GM12878 (cell line): ENCODE measurements around the gene FFAR1. TPM values are rescaled to one million over a fixed set of nuclear protein-coding genes. Genes with fewer than 3 reads are reported as not detected.

Experiments
- ATAC-seq: fragments of 200-7000 bp; cut with Tn5 transposase; 3 replicates; pipeline ENCODE4 v1.9.1; 2020; ENCODE audit warnings: mild to moderate bottlenecking, moderate library complexity
- BruUV-seq: library from RNA; stranded (reverse); fragments of 400-500 nt; replicated peaks from 2 replicates; lab custom pipeline; 2021; lab: Mats Ljungman, UMichigan
- CTCF ChIA-PET: fragments of 300-600 bp; sonication (Branson Sonifier 250); formaldehyde crosslinking; extraction: SDS; loops from one replicate; lab custom pipeline; 2021; ENCODE audit warnings: inconsistent platforms; lab: Yijun Ruan, JAX
- POLR2A ChIA-PET: fragments of 350-600 bp; formaldehyde crosslinking; extraction: SDS; loops from one replicate; lab custom pipeline; 2021; ENCODE audit warnings: inconsistent platforms; lab: Charles Lee
- RAD21 ChIA-PET: fragments of 300-600 bp; sonication (Branson Sonifier 250); formaldehyde crosslinking; loops from one replicate; lab custom pipeline; 2023; ENCODE audit warnings: antibody characterized with exemption; ENCODE audit not compliant: unreplicated experiment; lab: Charles Lee
- SMC1A ChIA-PET: fragments of 300-600 bp; sonication (Branson Sonifier 250); formaldehyde crosslinking; loops from one replicate; lab custom pipeline; 2023; ENCODE audit not compliant: unreplicated experiment, uncharacterized antibody; lab: Charles Lee
- DNase-seq: peaks from one replicate; pipeline ENCODE4 v3.0.0-alpha.2; 2011; ENCODE audit warnings: low read depth, low spot score
- FAIRE-seq: peaks from 3 replicates; lab custom pipeline; 2011; peaks lifted over from hg19 to GRCh38; lab: Jason Lieb, UNC
- H2AFZ ChIP-seq: 2 replicates; pipeline ENCODE4 v1.6.0; 2011; ENCODE audit warnings: low read depth, low read length, control low read depth; ENCODE audit not compliant: control insufficient read depth
- H3K27ac ChIP-seq: 2 replicates; pipeline ENCODE4 v1.5.1; 2011; ENCODE audit warnings: control low read depth; ENCODE audit not compliant: control insufficient read depth, insufficient read depth
- H3K27me3 ChIP-seq, 2 experiments: replicated peaks in 1 of 2; 2 replicates each; pipeline versions ENCODE4 v1.6.0 to v1.6.1; 2011; ENCODE audit warnings: low read length in 1 of 2; ENCODE audit not compliant: control insufficient read depth in 2 of 2, insufficient read depth in 2 of 2
- H3K36me3 ChIP-seq, 2 experiments: 2 replicates each; pipeline ENCODE4 v1.5.1; 2011; ENCODE audit warnings: low read length in 1 of 2; ENCODE audit not compliant: control insufficient read depth in 2 of 2, insufficient read depth in 2 of 2
- H3K4me1 ChIP-seq: 2 replicates; pipeline ENCODE4 v1.6.1; 2011; ENCODE audit warnings: mild to moderate bottlenecking, low read length, moderate library complexity, mixed read lengths; ENCODE audit not compliant: control insufficient read depth, insufficient read depth
- H3K4me2 ChIP-seq: 2 replicates; pipeline ENCODE4 v1.6.0; 2011; ENCODE audit warnings: control low read depth; ENCODE audit not compliant: control insufficient read depth, insufficient read depth
- H3K4me3 ChIP-seq: fragments of 200-600 bp; sonication (generic); 2 replicates; pipeline ENCODE4 v1.5.1; 2016
- H3K79me2 ChIP-seq: 2 replicates; pipeline ENCODE4 v1.6.0; 2011; ENCODE audit warnings: low read length; ENCODE audit not compliant: control insufficient read depth, insufficient read depth
- H3K9ac ChIP-seq: 2 replicates; pipeline ENCODE4 v1.8.0; 2011; ENCODE audit warnings: low read length, control low read depth, mixed read lengths; ENCODE audit not compliant: control insufficient read depth, insufficient read depth
- H3K9me3 ChIP-seq: replicated peaks from 3 replicates; pipeline ENCODE4 v1.5.1; 2011; ENCODE audit warnings: mild to moderate bottlenecking, low read length; ENCODE audit not compliant: control insufficient read depth, insufficient read depth
- H4K20me1 ChIP-seq: 2 replicates; pipeline ENCODE4 v1.6.0; 2011; ENCODE audit not compliant: control insufficient read depth, insufficient read depth
- BMI1 ChIP-seq: fragments of 450-650 bp; IDR thresholded peaks from 2 replicates; pipeline ENCODE4 v1.6.1; 2016; ENCODE audit warnings: mild to moderate bottlenecking, moderate library complexity, borderline replicate concordance
- GATAD2B ChIP-seq: fragments of 450-650 bp; conservative IDR thresholded peaks from 2 replicates; pipeline ENCODE4 v1.6.1; 2017; ENCODE audit warnings: low read depth, mild to moderate bottlenecking, moderate library complexity
- PKNOX1 ChIP-seq: fragments of 450-650 bp; IDR thresholded peaks from 2 replicates; pipeline ENCODE4 v1.6.1; 2016; ENCODE audit warnings: mild to moderate bottlenecking
- POLR2AphosphoS5 ChIP-seq: IDR thresholded peaks from 2 replicates; pipeline ENCODE4 v1.6.1; 2011; ENCODE audit warnings: mild to moderate bottlenecking, low read length, inconsistent platforms
- RELB ChIP-seq: fragments of 450-650 bp; IDR thresholded peaks from 2 replicates; pipeline ENCODE4 v1.6.1; 2017; ENCODE audit warnings: low read depth, mild to moderate bottlenecking, moderate library complexity
- SIX5 ChIP-seq: IDR thresholded peaks from 2 replicates; pipeline ENCODE4 v1.6.1; 2011; ENCODE audit warnings: mild to moderate bottlenecking, low read depth, low read length, moderate library complexity; ENCODE audit not compliant: severe bottlenecking
- YY1 ChIP-seq: IDR thresholded peaks from 2 replicates; pipeline ENCODE4 v1.6.1; 2011; ENCODE audit warnings: low read depth, mild to moderate bottlenecking, low read length
- ZNF622 ChIP-seq: fragments of 450-650 bp; IDR thresholded peaks from 2 replicates; pipeline ENCODE4 v1.6.1; 2017; ENCODE audit warnings: mild to moderate bottlenecking, inconsistent platforms
- ZNF687 ChIP-seq: fragments of 450-650 bp; IDR thresholded peaks from 2 replicates; pipeline ENCODE4 v1.6.1; 2017; ENCODE audit warnings: mild to moderate bottlenecking, moderate library complexity
- WGBS: methylation state at CpG from one replicate; pipeline ENCODE4 v1.1.6; 2016; ENCODE audit warnings: low lambda C conversion rate; ENCODE audit not compliant: insufficient replicate concordance, insufficient coverage; ENCODE audit errors: missing lambda C conversion rate; 5-methylcytosine and 5-hydroxymethylcytosine counted together
- in situ Hi-C: fragments of 300-500 bp; cut with MboI; formaldehyde crosslinking; loops from 9 replicates; pipeline ENCODE4 v1.14.3; 2018; ENCODE audit warnings: mixed read lengths
- intact Hi-C: fragments of 100-400 bp; cut with micrococcal nuclease; formaldehyde crosslinking; loops from one replicate; pipeline ENCODE4 v1.14.2; 2022; ENCODE audit not compliant: unreplicated experiment
- polyA plus RNA-seq, 11 experiments: library from polyadenylated mRNA; depleted of rRNA in 4 of 11; unstranded in 6 of 11; stranded (reverse) in 5 of 11; fragments of >200 nt; fragmentation: Nextera tagmentation in 4 of 11; fragmentation: Illumina TruSeq in 1 of 11; extraction: Ambion mirVana in 4 of 11; extraction: Trizol in 1 of 11; gene quantifications; 1 replicate in 1 of 11; 2 replicates in 10 of 11; pipeline versions ENCODE4 v1.2.1 to v1.2.3, GENCODE V29; 2011 to 2016; ENCODE audit warnings: inconsistent platforms in 2 of 11, missing spikeins in 2 of 11, low read depth in 1 of 11
- total RNA-seq, 4 experiments: library from RNA; depleted of rRNA in 3 of 4; stranded (reverse); fragments of >200 nt in 3 of 4; fragmentation: Illumina TruSeq in 1 of 4; extraction: Trizol in 1 of 4; gene quantifications; 2 replicates each; pipeline versions ENCODE4 v1.2.1 to v1.2.3, GENCODE V29; 2013 to 2021

The FFAR1 gene
- total and polyA plus RNA-seq, 10 of the 15 experiments (the other 5 are each of a cell fraction or from before 2014, with no cell fraction given), result 0.05 to 0.62 (median 0.14) TPM; not detected in 2

- no peak overlapping the region for H3K27ac ChIP-seq
- intact Hi-C loops, result no loop called here
- ChIA-PET RAD21 (interaction anchor here (1.1 kb wide), 1 partner anchor 11 kb away, joined by 3 read pairs; the partner anchor contains the start of gene CD22), SMC1A (interaction anchor here (1.0 to 1.4 kb wide), 2 partner anchors 9 to 13 kb away, joined by 3 to 5 read pairs; no protein-coding TSS in a partner anchor), CTCF (interaction anchor here (2.3 kb wide), 1 partner anchor 12 kb away, joined by 8 read pairs; no protein-coding TSS in a partner anchor), POLR2A (no interaction called here)
- no peak for FAIRE-seq
- H3K4me3 ChIP-seq, result no peak overlapping the region
- DNase-seq, result no peak
- BruUV-seq, result no TSS peak
- peaks cover 26% of the 10 kb centered on the region for H3K4me1 ChIP-seq
- H2AFZ ChIP-seq, result no peak overlapping the region
- peaks cover 16% of the 10 kb centered on the region for H3K79me2 ChIP-seq
- no peak for ATAC-seq
- H3K9me3 ChIP-seq, result no peaks in the 10 kb centered on the region
- H3K4me2 ChIP-seq, result no peak overlapping the region
- in situ Hi-C loops, result no loop called here
- WGBS, result 77% methylated on average over 11 of the region's 11 CpGs
- H3K9ac ChIP-seq, result no peak overlapping the region
- TF ChIP-seq YY1 (no peak), ZNF687 (no peak), POLR2AphosphoS5 (0 out of 2 replicates have a peak, but pooled peaks have one; percentile 6), GATAD2B (no peak), BMI1 (0 out of 2 replicates have a peak, but pooled peaks have one; percentile 10), RELB (no peak), ZNF622 (no peak), SIX5 (no peak), PKNOX1 (no peak)
- H4K20me1 ChIP-seq, result no peaks in the 10 kb centered on the region
- H3K27me3 ChIP-seq, result no peaks in the 10 kb centered on the region
- H3K36me3 ChIP-seq, result peaks cover 28 to 39% of the 10 kb centered on the region in 2 experiments
Observed at GRCh38 chr19:35340431-35340830, 7.3 kb upstream of the FFAR1 start.
